C4-2B (cell line): ENCODE results near the gene DEPP1.

Experiments
- ZFX ChIP-seq: fragments of 450-650 bp; IDR thresholded peaks from 2 replicates; pipeline ENCODE4 v1.6.1; 2017
- TF ChIP-seq, protein P1 (sequence below): fragments of 450-650 bp; conservative IDR thresholded peaks from 2 replicates; pipeline ENCODE4 v1.5.1; 2017; ENCODE audit warnings: mild to moderate bottlenecking

GRCh38 chr10:44990302-44990655, 11.7 kb upstream of the DEPP1 start:
- TF ChIP-seq ZFX, result no peak
- TF ChIP-seq, protein P1, sequence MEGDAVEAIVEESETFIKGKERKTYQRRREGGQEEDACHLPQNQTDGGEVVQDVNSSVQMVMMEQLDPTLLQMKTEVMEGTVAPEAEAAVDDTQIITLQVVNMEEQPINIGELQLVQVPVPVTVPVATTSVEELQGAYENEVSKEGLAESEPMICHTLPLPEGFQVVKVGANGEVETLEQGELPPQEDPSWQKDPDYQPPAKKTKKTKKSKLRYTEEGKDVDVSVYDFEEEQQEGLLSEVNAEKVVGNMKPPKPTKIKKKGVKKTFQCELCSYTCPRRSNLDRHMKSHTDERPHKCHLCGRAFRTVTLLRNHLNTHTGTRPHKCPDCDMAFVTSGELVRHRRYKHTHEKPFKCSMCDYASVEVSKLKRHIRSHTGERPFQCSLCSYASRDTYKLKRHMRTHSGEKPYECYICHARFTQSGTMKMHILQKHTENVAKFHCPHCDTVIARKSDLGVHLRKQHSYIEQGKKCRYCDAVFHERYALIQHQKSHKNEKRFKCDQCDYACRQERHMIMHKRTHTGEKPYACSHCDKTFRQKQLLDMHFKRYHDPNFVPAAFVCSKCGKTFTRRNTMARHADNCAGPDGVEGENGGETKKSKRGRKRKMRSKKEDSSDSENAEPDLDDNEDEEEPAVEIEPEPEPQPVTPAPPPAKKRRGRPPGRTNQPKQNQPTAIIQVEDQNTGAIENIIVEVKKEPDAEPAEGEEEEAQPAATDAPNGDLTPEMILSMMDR, result no peak
